Activated CD4-positive, CD25-positive, alpha-beta regulatory T cell treated with anti-CD3 and anti-CD28 coated beads, Interleukin-2, amount 50 U/mL, for 24 hours (primary cell): ENCODE results near the gene DFFB.

Experiments used
- ATAC-seq, 2 donors: fragments of 150-1000 bp; cut with Tn5 transposase; one replicate each; pipeline ENCODE4 v1.10.0; 2021; ENCODE audit warnings: mild to moderate bottlenecking in 1 of 2, moderate library complexity in 1 of 2

DFFB gene

DNA sequence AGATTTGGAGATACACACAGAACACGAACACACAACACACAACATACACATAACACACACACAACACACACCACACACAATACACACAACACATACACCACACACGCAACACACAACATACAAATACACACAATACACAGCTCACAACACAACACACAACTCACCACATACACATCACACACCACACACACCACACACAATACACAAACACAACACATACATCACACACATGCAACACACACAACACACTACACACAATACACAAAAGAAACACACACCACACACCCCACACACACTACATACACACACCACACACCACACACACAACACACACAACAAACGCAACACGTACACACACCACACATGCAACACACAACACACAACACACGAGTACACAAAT lies 71.8 kb downstream of the DFFB start:
- ATAC-seq = no peak

DNA sequence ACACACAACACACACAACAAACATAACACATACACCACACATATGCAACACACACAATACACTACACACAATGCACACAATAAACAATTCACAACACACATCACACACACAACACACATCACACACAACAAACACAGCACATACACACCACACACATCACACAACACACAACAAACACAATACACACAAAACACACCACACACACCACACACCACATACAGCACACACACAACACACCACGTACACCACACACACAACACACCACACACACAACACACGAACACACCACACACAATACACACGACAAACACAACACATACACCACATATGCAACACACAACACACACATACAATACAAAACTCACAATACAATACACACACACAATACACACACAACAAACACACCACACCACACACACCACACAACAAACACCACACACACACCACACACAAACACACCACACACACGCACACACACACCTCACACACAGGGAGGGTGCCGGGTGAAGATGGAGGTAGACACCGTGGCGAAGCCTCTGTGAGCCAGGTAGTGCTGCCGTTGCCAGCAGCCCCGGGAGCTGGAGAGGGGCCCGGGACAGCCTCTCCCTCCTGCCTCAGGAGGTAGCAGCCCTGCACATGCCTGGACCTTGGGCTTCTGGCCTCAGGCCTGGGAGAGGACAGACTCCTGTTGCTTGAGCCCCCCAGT lies 73.2 kb downstream of the DFFB start:
- no peak for ATAC-seq

DNA sequence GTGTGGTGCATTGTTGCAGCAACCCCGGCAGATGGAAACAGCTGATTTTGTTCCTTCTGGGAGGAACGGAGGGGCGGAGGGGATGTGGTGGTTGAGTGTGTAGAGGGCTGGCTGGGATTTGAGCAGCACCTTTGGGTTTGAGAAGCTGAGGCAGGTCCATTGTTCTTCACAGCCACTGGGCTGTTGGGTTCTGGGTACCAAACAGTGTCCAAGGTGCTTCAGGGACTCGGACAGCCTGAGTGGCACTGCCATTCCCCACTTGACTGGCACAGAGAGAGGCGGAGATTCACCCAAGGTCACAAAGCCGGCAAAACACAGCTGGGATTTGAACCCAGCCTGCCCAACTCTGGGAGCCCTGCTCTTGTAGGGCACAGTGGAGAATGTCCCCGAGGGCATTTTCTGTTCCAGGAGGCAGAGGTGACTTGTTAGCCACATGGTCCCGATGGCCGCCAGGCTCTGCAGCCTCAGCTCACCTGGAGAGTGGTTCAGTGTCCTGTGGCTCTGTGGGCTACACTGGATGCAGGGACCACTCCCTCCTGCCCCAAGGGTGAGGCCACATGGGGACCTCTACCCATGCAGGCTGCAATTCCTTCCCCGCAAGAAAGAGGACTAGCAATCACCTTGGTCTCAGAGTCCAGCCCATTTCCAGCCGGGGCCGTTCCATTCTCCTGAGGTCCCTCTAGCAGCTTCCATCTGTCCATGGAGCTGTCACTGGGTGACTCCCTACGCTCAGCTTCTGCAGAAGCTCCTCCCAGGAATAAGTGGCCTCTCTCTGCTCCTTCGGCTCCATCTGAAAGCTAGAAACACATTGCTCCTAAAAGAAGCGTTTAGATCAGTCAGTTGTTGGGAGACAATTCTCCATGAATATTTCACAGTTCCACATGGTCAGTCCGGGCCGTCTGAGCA lies 74.0 kb downstream of the DFFB start:
- ATAC-seq = no peak

DNA sequence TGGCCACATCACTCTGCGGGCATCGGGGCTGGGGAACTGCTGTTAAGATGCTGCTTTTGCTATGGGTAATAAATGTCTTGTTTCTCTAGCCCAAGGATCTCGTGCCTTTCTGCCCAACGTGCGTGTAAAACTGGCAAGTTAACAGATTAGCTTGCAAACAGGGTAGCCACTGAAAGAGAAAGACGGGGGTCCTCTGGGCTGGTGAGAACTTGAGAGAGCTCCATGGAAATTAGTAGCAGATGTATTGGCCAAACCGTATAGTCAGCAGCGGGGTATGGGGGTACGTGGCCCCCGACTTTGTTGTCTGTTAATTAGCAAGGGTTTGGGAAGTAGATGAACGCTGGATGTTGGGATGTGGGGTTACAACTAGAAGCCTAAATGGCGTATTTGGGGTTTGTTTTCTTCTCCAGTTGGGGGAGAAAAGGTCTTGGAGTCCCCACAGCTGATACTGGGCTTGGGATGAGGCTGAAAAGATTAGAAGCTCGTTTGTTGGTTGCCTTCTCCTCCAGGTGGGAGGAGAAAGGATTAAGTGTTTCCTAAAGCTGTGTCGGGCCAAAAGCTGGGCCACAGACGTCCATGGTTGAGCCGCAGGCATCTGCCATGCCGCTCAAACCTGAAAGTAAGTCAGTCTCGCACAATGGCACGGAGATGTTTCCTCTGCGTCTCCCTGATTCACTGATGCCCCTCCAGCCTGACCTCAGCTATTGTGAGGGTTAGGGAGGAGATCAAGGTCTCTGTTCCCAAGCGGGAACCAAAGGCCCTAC lies 75.1 kb downstream of the DFFB start:
- no peak for ATAC-seq
